ENCODE measurements around the gene SMPDL3A.

SMPDL3A gene

GRCh38 chr6:122806291-122806690 is 17.2 kb downstream of the SMPDL3A start:
- no peak for DNase-seq

GRCh38 chr6:122808121-122808885 is 19.2 kb downstream of the SMPDL3A start:
- DNase-seq = no peak

GRCh38 chr6:122809001-122809400 is 19.9 kb downstream of the SMPDL3A start:
- DNase-seq = no peak

DNA sequence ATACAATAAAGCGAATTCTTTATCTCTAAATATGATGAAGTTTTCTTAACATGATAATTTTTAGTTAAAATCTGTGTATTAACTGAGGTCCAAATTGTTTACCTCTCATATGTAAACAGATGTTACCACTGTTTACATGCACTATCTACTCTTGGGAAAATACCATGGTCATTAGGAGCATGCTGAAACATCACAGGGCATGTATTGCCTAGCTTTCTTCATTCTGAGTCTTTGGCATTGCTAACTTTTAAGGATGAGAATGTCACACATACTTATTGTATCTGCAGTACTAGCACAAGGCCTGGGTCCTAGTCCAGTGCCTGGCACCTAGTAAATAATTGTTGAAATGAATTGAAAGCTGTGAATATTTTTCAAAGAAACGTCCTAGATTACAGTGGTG is 20.6 kb downstream of the SMPDL3A start:
- DNase-seq = no peak

DNA sequence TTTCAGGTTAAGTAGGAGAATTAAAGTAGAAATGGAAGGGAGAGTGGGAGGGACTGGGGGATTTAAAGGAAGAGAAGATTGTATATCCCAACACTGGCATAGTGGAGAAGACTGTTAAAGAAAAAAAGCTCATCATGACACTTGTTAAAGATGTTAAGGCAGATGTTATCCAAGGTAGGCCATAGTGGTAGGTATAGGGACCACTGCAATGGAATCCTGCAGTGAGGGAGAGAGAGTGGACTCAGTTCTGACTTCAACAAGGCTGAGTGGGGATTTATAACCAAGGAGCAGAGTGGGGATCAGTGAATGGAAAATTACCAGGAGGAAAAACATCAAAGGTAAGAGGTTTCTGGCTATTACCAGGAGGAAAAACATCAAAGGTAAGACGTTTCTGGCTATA is 21.1 kb downstream of the SMPDL3A start:
- DNase-seq = no peak

DNA sequence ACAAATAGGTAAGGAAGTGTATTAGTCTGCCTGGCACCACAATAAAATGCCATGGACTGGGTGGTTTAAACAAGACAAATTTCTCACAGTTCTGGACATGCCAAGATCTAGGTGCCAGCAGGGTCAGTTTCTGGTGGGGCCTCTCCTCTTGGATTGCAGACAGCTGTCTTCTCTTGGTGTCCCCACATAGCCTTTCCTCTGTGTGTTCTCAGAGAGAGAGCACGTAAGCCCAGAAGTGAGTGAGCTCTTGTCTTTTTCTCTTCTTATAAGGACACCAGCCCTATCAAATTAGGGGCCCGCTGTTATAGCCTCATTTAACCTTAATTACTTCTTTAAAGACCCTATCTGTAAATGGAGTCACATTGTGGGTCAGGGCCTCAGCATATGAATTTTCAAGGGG is 28.3 kb downstream of the SMPDL3A start:
- DNase-seq = no peak

GRCh38 chr6:122817766-122818165 is 28.7 kb downstream of the SMPDL3A start:
- no peak for DNase-seq

DNA sequence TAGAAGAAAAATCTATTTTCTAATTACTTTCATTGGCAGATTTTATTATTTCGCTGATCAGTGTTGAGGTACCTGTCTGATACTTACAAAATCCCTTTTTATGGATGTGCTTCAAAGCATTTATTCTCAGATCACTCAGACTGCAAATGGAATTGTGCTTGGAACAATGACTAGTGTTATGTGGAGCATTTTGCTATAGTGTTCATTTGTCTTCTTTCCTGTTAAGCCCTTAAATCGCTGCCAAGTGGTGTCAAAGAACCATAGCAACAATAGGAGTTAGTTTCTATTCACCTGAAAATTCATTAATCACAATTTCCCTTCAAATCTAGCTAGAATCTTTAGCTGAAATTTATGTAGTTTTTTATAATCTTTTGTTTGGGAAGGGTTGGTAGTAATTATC is 29.8 kb downstream of the SMPDL3A start:
- no peak for DNase-seq

- DNase-seq = no peak
These were observed 32.0 kb downstream of the SMPDL3A start for GRCh38 chr6:122821095-122821494.

- no peak for DNase-seq
These were observed 36.1 kb downstream of the SMPDL3A start for GRCh38 chr6:122825163-122825562.

DNA sequence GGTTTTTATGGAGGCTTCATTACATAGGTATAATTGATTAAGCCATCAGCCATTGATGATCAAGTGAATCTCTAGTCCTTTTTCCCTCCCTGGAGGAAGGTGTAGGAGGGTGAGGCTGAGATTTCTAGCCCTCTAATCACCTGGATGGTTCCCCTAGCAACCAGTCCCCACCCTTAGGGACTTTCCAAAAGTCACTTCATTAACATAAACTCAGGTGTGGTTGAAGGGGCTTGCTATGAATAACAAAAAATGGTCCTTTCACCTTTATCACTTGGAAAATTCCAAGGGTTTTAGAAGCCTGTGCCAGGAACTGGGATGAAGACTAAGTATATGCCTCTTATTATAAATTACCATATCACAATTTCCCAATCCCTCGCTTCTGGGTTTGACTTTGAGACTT is 40.4 kb downstream of the SMPDL3A start:
- DNase-seq = no peak

DNA sequence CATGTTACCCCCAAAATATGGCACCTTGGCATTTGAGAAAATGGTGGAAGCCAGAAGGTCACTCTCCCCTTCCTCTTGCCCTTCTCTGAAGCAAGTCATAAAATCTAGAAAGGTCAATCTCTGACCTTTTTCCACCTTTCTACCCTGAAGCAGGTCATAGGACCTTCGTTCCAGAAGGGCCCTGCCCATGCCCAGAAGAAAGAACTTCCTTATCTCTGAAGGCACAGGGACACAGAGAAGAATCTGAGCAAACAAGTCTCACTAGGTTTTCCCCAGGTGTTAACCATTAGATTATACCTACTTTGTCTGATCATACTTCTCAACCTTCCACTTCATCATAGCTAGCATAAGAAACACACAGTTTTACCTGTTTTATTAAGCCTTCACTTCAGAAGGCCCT is 42.5 kb downstream of the SMPDL3A start:
- DNase-seq = no peak

GRCh38 chr6:122832459-122832858 is 43.4 kb downstream of the SMPDL3A start:
- no peak for DNase-seq

GRCh38 chr6:122833021-122833491 is 44.0 kb downstream of the SMPDL3A start:
- DNase-seq = no peak

DNA sequence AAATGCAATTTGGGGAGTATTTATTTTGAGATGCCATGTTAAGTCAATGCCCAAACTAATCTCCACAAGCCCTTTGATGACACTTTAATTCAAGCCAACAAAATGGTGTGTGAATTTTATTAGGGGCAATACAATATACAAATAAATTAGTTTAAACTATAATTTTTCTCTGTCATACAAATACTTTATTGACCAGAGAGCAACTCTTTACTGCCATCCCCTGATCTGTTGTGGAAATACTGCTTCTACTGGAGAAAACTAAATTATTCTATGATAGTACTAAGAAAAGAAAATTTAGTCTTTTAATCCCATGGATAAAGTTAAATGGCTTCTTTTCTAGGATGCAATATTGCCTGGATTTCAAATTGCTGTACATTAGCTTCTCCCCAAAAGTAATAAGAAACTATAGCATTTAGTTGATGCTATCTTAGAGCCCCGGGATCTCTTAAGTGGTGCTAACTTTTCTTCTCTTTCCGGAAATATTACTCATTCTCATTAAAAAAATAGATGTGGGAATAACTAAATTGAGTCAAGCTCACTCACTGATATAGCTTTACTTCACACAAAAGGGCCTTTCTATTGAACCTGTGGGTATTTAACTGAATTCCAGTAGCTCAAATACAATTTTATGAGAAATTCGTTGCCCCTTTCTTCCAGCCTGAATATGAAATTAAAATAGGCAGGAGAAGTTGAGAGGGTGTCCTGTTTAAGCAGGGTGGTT is 49.2 kb downstream of the SMPDL3A start:
- DNase-seq = no peak

DNA sequence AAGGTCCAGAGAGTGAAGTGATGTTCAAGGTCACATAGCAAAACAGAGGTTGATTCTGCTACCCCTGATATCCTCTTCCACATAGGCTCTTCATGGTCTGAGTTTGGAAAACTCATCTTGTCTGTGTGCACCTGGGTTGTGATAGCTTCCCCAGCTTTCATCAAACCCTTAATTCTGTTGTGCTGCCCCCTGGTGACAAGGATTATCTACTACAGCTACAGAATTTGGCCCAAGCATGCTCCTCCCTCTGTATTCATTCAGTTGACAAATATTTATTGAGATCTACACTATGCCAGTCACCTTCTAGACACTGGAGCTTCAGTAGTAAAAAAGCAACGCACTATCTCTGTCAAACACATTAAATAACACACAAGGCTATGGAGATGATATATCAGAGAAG is 50.4 kb downstream of the SMPDL3A start:
- peak; percentile 45 for DNase-seq

DNA sequence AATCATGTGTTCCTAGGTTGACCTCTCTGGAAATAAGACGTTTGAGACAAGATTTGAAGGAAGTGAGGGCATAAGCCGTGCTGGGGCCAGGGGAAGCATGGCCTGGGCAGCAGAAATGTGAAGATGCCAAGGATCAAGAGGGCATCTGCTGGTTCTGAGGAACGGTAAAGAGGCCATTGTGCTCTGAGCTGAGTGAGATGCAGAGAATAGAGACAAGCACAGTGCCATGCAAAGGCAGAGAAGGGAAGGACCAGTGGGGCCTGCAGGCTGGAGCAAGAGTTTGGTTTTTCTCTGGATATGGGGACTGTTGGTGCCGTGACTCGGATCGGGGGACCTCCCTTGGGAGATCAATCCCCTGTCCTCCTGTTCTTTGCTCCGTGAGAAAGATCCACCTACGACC is 50.8 kb downstream of the SMPDL3A start:
- no peak for DNase-seq

- no peak for DNase-seq
These were observed 56.4 kb downstream of the SMPDL3A start for GRCh38 chr6:122845464-122845863.

DNA sequence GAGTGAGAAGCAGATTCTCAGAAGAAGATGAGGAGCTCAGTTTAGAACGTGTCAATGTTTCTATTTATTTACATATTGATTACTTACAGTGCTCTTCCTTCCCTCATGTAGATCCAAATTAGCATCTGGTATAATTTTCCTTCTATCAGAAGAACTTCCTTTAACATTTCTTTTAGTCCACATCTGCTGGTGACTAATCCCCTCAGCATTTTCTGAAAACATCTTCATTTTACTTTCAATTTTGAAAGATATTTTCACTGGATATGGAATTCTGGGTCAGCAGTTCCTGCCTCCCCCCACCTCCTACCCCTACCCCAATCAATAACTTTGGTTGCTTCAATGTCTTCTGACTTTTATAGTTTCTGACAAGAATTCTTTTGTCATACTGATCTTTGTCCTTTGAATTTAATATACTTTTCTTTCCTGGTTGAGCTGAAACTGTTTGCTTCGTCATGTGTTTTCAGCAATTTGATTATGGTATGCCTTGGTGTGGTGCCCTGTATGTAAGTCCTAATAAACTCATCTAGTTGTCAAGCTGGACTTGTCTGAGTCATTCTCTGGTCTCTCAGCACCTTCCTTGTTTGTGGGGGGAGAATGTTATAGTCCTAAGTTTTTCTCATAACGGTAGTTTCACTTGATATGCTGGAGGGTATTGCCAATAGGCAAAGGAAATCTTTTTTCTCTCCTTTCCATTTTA is 57.0 kb downstream of the SMPDL3A start:
- no peak for DNase-seq

GRCh38 chr6:122853259-122853995 is 64.4 kb downstream of the SMPDL3A start:
- no peak for DNase-seq
